ENCODE results near the gene TXK.
"Not testable (repeated sequence)": the region's sequence is repeated elsewhere in the genome, so short reads cannot be mapped to it uniquely, and the experiment has no call there.

TXK gene

GRCh38 chr4:48173056-48173991 lies 39.3 kb upstream of the TXK start:
- TF ChIP-seq, protein P1, sequence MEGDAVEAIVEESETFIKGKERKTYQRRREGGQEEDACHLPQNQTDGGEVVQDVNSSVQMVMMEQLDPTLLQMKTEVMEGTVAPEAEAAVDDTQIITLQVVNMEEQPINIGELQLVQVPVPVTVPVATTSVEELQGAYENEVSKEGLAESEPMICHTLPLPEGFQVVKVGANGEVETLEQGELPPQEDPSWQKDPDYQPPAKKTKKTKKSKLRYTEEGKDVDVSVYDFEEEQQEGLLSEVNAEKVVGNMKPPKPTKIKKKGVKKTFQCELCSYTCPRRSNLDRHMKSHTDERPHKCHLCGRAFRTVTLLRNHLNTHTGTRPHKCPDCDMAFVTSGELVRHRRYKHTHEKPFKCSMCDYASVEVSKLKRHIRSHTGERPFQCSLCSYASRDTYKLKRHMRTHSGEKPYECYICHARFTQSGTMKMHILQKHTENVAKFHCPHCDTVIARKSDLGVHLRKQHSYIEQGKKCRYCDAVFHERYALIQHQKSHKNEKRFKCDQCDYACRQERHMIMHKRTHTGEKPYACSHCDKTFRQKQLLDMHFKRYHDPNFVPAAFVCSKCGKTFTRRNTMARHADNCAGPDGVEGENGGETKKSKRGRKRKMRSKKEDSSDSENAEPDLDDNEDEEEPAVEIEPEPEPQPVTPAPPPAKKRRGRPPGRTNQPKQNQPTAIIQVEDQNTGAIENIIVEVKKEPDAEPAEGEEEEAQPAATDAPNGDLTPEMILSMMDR (IDR thresholded peaks at IDR 0.05; ENCODE audit: low read depth, low read length) = no peak
- TF ChIP-seq, protein P2, sequence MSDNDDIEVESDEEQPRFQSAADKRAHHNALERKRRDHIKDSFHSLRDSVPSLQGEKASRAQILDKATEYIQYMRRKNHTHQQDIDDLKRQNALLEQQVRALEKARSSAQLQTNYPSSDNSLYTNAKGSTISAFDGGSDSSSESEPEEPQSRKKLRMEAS (IDR thresholded peaks at IDR 0.05; ENCODE audit: low read depth, low read length) = no peak
- TF ChIP-seq POLR2A (IDR thresholded peaks at IDR 0.05; ENCODE audit: extremely low read depth, insufficient read length) = no peak
- no peak for TF ChIP-seq MYC (IDR thresholded peaks at IDR 0.05; ENCODE audit: low read depth, low read length)
- H3K4me3 ChIP-seq (ENCODE audit: low read depth, low read length) = no peak overlapping the region
- peak; percentile 81 for DNase-seq (ENCODE audit: low read depth)

DNA sequence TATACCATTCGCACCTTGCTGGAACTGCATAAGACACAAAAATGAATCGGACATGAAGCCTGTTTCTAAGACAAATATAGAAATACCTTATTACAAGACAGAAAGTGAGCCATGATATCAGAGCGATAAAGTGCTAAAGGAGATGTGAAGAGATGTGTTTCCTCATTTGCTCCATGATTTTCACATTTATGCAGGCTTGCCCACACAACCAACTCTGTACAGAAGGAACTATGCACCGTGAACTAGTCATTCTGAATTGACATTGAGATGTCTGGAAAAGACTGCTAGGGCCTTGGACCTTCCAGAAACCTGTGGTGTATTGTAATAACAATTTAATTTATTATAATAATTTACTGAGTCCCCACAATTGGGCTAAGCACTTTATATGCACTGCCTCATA lies 38.6 kb upstream of the TXK start:
- DNase-seq (ENCODE audit: low read depth) = no peak
- H3K4me3 ChIP-seq (ENCODE audit: low read depth, low read length) = no peak overlapping the region
- no peak for TF ChIP-seq MYC (IDR thresholded peaks at IDR 0.05; ENCODE audit: low read depth, low read length)
- TF ChIP-seq, protein P2 (IDR thresholded peaks at IDR 0.05; ENCODE audit: low read depth, low read length) = no peak
- TF ChIP-seq POLR2A (IDR thresholded peaks at IDR 0.05; ENCODE audit: extremely low read depth, insufficient read length) = no peak
- TF ChIP-seq, protein P1 (IDR thresholded peaks at IDR 0.05; ENCODE audit: low read depth, low read length) = no peak

DNA sequence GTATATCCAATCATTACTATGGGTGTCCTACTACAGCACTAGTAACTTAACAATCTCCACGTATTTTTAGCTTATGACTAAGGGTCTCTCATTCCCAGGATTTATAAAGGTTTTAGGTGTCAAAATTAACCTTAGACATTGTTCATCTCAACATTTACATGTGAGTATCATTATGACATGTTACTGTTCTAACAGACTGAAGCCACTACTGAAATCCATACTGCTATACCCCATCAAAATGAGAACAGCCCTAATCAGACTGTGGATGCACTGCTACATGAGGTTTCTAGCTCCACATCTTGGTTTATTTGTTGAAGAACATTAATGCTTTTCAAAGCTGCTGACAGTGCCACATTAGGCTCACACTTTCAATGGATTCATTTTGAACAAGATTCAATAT lies 35.6 kb upstream of the TXK start:
- DNase-seq (ENCODE audit: low read depth) = no peak
- TF ChIP-seq, protein P2 (IDR thresholded peaks at IDR 0.05; ENCODE audit: low read depth, low read length) = no peak
- no peak for TF ChIP-seq MYC (IDR thresholded peaks at IDR 0.05; ENCODE audit: low read depth, low read length)
- TF ChIP-seq, protein P1 (IDR thresholded peaks at IDR 0.05; ENCODE audit: low read depth, low read length) = no peak
- no peak for TF ChIP-seq POLR2A (IDR thresholded peaks at IDR 0.05; ENCODE audit: extremely low read depth, insufficient read length)
- no peak overlapping the region for H3K4me3 ChIP-seq (ENCODE audit: low read depth, low read length)

- TF ChIP-seq, protein P2 (IDR thresholded peaks at IDR 0.05; ENCODE audit: low read depth, low read length) = no peak
- TF ChIP-seq POLR2A (IDR thresholded peaks at IDR 0.05; ENCODE audit: extremely low read depth, insufficient read length) (no peak), MYC (IDR thresholded peaks at IDR 0.05; ENCODE audit: low read depth, low read length) (no peak)
- TF ChIP-seq, protein P1 (IDR thresholded peaks at IDR 0.05; ENCODE audit: low read depth, low read length) = no peak
- no peak for DNase-seq (ENCODE audit: low read depth)
- no peak overlapping the region for H3K4me3 ChIP-seq (ENCODE audit: low read depth, low read length)
Observed at GRCh38 chr4:48167538-48168263, 33.7 kb upstream of the TXK start.

DNA sequence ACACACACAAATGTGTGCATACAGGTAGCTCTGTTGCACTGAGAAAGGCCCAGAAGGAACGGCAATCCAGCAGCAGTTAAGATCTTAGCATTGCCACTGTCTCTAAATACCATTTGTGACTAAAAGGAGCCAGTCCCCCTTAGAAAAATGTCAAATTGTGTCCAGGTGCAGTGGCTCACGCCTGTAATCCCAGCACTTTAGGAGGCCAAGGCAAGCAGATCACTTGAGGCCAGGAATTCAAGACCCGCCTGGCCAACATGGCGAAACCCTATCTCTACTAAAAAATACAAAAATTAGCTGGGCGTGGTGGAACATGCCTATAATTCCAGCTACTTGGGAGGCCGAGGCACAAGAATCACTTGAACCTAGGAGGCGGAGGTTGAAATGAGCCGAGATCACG lies 30.5 kb upstream of the TXK start:
- H3K4me3 ChIP-seq (ENCODE audit: low read depth, low read length); DNase-seq (ENCODE audit: low read depth): not testable (repeated sequence)

- no peak overlapping the region for H3K4me3 ChIP-seq (ENCODE audit: low read depth, low read length)
- no peak for DNase-seq (ENCODE audit: low read depth)
- TF ChIP-seq MYC (IDR thresholded peaks at IDR 0.05; ENCODE audit: low read depth, low read length) = no peak
- TF ChIP-seq POLR2A (IDR thresholded peaks at IDR 0.05; ENCODE audit: extremely low read depth, insufficient read length) = no peak
- TF ChIP-seq, protein P2 (IDR thresholded peaks at IDR 0.05; ENCODE audit: low read depth, low read length) = no peak
- TF ChIP-seq, protein P1 (IDR thresholded peaks at IDR 0.05; ENCODE audit: low read depth, low read length) = no peak
Observed at GRCh38 chr4:48163746-48164145, 29.7 kb upstream of the TXK start.
